Muscle of arm (tissue), 12 donors: ENCODE data around the gene F8. TPM values are rescaled to one million over a fixed set of nuclear protein-coding genes. Genes with fewer than 3 reads are reported as not detected.
"Not testable (repeated sequence)": the region's sequence is repeated elsewhere in the genome, so short reads cannot be mapped to it uniquely, and the experiment has no call there.

Experiments
- DNase-seq: peaks from one replicate; pipeline ENCODE4 v3.0.0-alpha.2; 2013
- polyA plus RNA-seq, 12 donors: library from polyadenylated mRNA; unstranded; fragments of 120-200 nt; gene quantifications; one replicate each; pipeline ENCODE4 v1.2.1, GENCODE V29; 2013; ENCODE audit not compliant: insufficient read length in 12 of 12

F8 gene
- polyA plus RNA-seq, 12 donors = 1.8 to 8.4 (median 5.4) TPM; not detected in 1

DNA sequence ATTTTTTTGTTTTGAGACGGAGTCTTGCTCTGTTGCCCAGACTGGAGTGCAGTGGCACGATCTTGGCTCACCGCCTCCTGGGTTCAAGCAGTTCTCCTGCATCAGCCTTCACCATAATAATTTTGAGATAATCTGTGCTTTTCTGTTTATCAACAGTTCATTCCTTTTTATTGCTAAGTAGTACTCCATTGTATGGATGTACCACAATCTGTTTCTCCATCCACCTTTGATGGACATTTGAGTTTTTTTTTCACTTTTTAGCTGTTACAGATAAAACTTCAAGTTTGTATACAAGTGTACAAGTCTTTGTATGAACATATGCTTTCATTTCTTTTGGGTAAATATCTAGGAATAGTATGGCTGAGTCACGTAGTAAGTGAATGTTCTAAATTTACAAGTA, 13.2 kb upstream of the F8 start:
- DNase-seq = no peak

DNA sequence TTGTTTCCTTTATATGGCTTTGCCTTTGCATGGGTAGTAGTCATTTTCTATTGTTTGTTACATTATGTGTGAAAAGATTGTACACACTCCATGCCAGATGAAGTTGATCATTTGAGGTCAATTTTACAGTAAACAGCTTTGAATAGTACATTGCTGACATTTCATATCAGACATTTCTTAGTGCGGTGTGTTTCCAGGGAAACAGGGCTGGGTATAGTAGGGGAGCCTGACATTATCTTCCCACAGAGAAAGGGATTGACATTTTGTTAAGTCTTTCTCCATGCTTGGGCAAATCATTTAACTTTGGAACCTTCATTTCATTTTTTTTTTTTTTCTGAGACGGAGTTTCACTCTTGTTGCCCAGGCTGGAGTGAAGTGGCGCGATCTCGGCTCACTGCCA, 9.1 kb upstream of the F8 start:
- no peak for DNase-seq

DNA sequence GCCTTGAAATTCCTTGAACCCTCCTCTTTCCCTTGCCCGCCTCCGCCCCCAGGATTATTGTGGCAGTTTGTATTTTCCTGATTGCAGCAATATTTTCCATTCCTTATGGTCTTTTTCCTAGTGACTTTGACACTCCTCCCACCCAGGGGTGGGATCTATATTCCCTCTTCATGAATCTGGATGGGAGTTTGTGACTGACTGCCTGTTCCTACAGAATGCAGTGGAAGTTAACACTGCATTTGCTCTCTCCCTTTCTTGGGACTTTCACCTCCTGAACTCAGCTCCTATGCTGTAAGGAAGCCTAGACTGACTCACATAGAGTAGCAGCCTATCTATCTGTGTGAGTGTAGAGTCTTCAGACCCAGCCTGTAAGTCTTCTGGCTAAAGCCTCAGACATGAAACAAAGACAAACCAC, 6.4 kb upstream of the F8 start:
- DNase-seq = peak; percentile 15

DNA sequence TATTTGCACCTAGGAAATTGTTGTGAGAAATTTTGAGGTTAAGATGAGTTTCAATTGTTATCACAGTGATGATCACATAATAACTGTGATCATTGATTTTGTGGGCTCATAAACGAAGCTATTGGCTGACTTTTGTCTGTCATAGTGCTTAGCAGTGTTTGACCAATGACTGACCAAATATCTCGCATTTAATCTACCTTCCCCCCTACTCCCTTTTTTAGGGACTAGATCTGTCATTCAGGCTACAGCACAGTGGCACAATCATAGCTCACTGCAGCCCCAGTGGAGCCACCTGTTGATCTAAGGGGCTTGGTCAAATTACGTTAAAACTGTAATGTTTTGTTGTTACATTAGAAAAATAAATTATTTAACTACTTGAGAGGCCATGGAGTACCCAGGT, 5.6 kb upstream of the F8 start:
- DNase-seq = no peak

DNA sequence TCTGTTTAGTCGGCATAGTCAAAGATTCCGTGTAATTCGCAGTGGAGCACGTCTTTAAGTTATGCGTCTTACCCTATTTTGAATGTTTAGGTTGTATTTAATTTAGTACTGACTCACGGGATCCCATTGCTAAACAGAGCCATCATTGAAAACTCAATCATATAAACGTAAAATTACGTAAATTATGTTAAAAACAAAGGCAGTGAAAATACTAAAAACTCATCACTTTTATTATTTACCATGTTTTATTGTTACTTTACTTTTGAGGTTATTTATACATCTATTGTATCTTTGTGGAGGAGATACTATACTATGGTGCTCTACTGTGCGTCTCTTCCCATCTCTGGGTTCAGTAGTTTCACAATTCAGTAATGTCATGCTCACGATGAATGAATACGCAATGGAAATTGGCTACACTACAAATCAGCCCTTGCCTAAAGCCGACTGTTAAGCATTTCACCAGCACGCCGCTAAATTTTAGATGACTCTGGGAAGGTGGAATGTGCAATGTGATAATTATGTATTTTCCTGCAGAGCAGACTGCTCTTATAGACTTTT, 5.1 kb upstream of the F8 start:
- peak; percentile 68 for DNase-seq

DNA sequence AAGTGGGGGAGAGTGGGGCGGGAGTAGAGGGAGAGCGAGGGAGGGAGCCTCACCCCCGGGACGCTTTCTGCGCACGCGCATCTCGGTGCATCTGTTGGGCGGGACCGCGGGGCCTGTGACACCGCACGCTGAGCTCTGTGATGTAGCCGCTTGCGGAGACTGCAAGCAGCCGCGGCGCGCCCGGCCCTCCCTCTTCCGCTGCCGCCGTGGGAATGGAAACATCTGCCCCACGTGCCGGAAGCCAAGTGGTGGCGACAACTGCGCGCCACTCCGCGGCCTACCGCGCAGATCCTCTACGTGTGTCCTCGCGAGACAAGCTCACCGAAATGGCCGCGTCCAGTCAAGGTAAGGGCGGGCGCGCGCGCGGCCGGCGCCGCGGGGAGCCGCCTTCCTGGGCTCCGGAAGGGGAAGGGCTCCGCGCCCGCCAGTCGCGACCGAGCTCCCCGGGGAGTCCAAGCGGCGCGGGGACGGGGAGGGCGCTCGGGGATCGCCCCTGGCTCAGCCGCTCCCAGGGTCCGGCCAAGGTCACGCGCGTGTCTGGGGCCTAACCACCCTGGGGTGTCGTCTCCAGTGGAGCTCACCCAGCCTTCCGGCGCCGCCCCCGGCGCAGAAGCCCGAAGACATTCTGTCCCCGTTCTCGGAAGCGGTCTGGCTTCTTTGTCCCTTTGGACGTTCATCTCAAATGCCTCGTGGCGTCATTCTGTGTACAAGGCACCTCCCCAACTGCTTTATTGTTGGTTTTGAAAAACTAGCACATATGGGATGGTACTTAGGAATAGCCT, 4.4 kb upstream of the F8 start, which contains the start of gene FUNDC2:
Gene FUNDC2, plus strand, starts transcription at position 118 of the 782 bp plus-strand sequence. Its CDS starts 95 bp downstream, at position 213.
- DNase-seq = peak; percentile 92

DNA sequence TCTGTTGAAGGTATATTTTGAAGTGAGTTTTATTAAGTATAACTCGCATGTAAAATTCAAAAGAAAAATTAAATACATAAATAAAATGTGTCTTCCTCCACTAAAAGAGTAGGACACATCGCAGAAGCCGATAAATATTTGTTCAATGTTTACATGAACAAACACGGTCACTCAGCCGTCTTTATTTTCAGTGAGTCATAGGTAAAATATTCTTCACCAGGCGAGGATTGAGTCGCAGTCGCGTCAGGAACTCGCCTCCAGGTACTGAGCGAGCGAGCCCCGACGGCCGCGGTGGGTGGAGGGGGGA, 3.9 kb upstream of the F8 start:
- DNase-seq = no peak

DNA sequence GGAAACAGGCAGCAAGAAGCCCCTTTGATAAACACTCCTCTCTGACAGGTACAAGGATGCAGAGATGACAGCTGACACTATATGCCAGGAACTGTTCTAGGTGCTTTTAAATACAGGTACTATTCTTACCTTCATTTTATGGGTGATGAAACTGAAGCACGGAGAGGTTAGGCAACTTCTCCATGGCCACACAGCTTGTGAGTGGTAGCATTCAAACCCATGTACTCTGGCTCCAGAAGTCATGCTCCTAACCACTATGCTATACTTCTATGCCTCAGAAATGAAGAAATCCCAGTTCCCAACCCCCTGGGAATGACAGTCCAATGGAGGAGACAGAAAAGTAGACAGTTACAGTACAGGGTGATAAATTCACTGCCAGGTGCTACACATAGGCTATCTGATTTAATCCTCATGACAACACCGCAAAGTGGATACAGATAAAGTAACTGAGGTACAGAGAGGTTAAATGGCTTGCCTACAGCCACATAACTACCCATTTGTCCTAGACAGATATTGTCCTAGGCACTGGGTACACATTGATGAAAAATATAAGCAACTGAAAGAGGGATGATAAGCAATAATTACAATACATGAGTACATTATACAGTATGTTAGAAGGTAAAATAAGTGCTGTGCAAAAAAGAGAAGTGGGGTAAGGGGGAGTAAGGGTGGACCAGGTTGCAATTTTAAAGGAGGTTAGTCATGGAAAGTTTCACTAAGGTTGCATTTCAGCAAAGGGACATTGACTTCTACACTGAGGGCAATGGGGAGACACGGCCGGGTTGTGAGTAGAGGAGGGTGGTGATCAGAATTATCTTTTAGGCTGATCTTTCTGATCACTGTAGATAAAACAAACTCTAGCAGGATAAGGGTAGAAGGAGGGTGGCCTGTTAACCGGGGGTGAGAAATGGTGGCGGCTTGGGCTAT, 1.6 kb upstream of the F8 start:
- DNase-seq = no peak

DNA sequence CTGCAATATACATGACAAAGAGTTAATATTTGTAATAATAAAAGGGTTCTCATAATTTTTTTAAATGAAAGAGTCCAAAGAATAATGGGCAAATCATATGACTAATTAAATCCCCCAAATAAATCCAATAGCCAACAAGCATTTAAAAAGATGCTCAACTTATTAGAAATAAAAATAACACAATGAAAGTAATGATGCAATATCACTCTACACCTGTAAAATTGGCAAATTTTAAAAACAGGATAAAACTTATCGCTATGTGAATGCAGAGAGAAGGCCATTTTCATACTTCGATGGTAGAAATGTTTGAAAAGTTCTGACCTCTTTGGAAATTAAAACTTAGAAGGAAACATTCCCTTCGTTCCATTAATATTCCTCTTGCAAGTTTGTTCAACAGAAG, 1.9 kb downstream of the F8 start:
- no peak for DNase-seq

DNA sequence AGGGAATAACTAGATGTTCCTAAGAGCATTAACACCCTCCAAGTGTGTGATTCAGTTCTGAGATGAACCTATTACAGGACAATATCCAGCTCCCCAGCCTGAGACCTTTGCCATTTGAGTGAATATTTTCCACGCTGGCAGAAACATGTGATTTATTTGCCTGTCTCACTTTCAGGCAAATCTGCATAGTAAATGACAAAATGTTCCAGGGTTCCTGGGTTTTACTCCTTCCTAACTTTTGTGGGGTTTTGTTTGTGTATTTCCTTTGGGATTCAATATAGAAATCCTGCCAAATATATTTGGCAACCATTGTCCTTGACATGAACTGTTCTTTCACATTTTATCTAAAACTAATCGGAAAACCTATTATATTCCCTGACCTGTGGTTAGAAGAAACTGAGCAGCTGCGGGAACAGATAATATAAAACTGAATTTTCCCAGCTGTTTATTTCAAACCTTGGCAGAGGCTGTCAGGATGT, 12.5 kb downstream of the F8 start:
- peak; percentile 52 for DNase-seq

DNA sequence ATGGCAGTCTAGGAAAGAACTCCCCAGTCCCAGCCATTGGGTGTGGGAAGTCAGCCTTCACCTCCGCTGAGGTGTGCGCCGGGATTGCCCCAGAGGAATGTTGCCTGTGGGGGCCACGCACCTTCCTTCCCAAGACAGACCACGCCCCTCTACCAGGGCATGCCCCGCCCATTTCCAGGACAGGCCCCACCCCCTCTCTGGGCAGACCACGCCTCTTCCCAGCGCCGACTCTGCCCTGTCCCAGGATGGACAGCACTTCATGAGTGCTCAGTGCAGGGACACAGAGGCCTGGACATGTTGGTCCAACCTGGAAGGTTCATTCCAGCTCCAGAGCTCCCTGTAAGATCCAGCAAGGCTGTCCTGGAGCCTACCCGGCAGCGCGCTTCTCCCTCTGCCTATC, 13.9 kb downstream of the F8 start:
- not testable (repeated sequence) for DNase-seq

DNA sequence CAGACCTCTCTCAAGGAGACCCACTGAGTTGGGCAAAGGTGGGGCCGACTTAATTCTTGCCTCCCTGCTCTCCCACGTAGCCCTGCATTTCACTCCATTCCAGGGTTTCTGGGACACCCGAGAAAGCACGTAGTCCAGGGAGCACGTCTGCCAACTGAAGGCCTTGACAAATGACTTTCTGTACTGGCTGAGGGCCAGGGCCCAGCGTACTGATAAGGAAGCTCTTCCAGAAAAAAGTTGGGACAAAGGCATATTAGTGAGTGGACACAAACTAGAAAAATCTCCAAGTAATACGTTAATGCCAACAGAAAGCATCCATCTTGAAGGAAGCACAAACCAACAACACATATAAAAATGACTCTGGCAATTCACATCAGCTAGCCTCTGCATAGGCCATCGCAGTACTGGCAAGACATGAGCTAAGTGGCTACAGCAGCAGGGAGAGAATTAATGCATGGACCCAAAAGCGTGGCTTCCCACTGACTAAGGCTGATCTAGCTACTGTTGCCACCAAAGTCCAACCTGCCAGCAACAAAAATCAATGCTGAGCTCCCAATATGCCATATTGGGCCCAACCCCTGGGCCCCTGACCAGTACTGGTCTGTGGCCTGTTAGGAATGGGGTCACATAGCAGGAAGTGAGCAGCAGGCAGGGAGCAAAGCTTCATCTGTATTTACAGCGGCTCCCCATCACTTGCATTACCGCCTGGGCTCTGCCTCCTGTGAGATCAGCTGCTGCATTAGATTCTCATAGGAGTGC, 15.4 kb downstream of the F8 start:
- DNase-seq = not testable (repeated sequence)

DNA sequence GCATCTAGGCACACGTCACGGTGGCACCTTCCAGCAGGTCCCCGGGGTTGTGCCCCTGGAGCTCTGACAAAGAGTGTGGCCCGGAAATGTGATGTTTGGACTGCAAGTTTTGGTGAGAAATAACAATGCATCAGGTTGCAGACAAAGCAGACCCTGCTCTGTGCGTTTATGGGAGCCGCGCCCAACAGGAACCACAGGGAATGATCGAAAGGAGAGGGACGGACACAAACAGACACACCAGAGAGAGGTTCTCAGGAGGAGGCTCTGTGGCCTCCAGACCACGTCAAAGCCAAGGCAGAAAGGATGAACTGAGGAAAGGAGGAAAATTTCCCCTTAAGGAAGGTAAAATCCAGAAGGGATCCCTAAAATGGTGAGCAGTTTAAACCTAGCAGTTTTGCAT, 16.1 kb downstream of the F8 start:
- not testable (repeated sequence) for DNase-seq

DNA sequence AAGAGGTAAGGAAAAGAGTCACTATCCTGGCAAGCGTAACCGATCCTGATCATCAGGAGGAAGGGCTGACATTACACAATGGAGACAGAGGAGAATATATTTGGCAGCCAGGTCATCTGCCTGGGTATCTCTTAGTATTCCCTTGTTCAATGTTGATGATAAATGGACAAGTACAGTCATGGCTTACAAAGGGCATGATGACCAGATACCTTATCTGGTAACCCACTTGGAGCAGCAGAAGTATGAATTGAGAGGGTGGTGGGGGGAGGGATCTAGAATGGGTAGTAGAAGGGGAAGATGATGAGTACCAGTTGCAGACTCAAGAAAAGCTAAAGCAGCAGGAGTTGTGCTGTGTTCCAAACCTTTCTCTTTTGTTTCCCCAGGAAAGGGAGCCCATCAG, 17.3 kb downstream of the F8 start:
- DNase-seq = no peak

DNA sequence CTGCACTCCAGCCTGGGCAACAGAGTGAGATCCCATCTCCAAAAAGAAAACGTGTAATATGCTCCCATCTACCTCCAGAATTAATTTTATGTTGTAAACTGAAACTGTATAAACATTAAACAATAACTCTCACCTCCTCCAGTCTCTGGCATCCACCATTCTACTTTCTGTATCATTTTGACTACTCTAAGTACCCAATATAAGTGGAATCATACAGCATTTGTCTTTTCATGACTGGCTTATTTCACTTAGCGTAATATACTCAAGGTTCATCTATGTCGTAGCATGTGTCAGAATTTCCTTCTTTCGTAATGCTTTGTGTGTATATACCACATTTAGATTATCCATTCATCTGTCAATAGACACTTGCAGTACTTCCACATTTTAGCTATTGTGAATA, 20.6 kb downstream of the F8 start:
- no peak for DNase-seq

DNA sequence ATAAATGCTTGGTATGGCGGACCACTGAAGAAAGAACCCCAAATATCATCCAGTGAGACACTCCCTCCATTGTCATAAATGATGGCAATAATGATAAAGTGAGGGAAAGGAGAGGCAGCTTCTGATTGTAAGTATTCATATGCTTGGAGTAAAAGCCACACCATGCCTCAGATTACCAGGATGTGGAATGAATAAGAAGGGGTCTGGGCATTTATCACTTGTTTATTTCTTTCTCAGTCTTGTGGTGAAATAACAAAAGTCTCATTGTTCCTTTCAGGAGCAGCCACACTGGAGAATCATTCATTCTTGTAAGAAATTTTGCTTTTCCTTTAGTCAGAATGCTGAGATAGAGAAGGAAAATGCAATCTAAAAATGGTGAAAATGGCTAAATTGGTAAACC, 21.7 kb downstream of the F8 start:
- DNase-seq = no peak

DNA sequence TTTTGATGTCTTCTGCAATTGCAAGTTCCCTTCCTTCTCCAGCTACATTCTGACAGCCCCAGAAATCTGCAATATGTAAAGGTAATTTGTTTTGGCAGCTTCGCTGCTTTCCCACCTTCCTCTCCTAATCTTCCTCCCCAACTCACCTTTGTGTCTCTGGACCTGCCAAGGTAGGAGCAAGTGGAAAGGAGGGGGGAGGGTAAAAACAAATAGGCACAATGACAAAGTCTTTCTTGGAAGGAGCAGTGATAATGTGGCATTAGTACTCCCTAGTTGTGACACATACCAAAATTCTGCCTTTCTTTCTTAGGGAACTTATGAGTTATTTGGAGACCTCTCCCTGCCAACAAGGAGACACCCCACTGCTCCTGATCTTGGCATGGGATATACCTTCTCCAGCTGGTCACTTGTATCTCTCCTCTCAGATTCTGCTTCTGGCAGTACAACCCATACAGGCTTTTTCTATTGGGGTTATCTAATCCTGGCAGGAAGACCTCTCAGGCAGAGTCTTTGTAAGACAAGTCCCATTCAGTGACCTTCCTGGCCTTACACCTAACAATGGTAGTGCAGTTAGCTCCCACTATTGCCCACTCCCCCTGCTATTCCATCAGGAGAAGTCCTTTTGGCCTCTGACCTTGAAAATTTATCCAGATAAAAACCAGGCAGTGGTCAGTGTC, 24.2 kb downstream of the F8 start:
- DNase-seq = no peak

DNA sequence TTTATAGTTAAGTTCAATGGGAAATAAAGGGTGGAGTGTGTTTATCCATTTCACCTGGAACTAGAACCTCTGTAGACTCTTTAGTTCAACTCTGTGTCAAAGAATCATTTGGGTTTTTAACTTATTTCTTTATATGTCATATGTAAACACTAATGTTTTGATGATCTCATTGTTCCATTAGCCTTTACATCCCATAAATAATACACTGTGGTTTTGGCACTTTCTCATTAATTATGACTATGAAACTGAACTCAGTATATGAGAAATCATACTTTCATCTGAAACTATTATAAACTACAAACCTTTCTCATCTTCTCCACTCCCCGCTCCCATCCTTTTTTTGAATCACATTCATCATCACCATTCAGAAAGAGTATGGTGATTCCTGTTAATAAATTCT, 31.0 kb downstream of the F8 start:
- no peak for DNase-seq

DNA sequence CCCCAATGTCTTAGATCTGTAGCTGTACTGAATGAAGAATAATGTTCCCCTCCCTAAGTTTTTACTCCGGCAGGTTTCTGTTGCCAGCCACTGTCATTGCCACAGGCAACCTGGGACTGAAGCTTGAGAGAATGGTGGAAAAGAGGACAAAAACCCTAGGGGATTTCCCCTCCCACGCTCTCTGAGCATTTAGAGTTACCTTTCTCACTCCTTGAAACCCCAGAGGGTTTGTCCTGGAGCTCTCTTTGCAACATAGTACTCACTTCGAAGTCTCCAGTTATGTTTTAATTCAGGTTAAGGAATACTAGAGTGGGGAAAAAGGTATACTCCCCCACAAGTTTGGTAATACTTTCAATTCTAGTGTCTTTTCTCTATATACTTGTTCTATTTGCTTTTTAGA, 31.5 kb downstream of the F8 start:
- DNase-seq = no peak

DNA sequence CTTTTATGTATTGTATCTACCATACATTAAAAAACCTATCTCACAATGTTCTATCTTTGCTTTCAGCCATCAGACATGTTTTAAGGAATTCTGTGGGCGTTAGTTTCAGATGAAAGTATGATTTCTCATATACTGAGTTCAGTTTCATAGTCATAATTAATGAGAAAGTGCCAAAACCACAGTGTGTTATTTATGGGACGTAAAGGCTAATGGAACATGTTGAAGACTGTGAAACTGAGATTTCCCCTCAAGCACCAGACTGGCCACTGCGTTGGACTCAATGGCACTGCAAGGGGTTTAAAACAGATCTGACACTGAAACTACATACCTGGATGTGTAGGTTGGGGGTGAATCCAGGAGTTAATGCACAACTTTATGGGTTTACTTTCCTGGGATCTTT, 32.0 kb downstream of the F8 start:
- no peak for DNase-seq

DNA sequence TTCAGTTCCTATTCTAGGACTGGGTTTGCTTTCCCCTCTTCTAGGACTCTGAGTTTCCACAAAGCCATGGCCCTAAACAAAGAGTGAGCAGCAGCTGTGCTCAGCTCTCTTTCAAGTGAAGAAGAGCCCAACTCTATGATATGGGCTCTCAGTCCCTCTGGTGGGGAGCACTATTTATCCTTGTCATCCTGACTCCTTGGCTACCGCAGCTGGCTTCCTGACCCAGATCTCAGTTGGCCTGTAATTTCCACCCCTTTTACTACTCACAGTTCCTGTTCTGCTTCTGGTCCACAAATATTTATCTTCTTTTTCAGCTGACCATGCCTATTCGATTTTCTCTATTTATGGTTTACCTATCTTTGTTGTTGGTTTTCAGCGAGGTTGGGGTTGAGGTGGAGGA, 33.8 kb downstream of the F8 start:
- no peak for DNase-seq
